SJSA1 (cell line): ENCODE measurements around the gene EML1. TPM values are rescaled to one million over a fixed set of nuclear protein-coding genes. Genes with fewer than 3 reads are reported as not detected.

ENCODE experiments used
- DNase-seq, 2 experiments: peaks; one replicate each; pipeline ENCODE4 v3.0.0-alpha.2; 2015 to 2020; ENCODE audit warnings: low spot score in 2 of 2, low read depth in 1 of 2
- H3K27ac ChIP-seq: fragments of 250-450 bp; sonication (Bioruptor Pico); 2 replicates; pipeline ENCODE4 v1.5.1; 2020; ENCODE audit warnings: mild to moderate bottlenecking, moderate library complexity
- H3K27me3 ChIP-seq: fragments of 250-450 bp; sonication (Bioruptor Pico); replicated peaks from 2 replicates; pipeline ENCODE4 v1.5.1; 2020; ENCODE audit warnings: mild to moderate bottlenecking, moderate library complexity
- H3K36me3 ChIP-seq: fragments of 250-450 bp; sonication (Bioruptor Pico); 2 replicates; pipeline ENCODE4 v1.5.1; 2020; ENCODE audit warnings: mild to moderate bottlenecking
- H3K4me1 ChIP-seq: fragments of 250-450 bp; sonication (Bioruptor Pico); replicated peaks from 2 replicates; pipeline ENCODE4 v1.6.1; 2021; ENCODE audit warnings: mild to moderate bottlenecking
- H3K4me3 ChIP-seq: fragments of 250-450 bp; sonication (Bioruptor Pico); 2 replicates; pipeline ENCODE4 v1.5.1; 2020; ENCODE audit warnings: mild to moderate bottlenecking
- H3K9me3 ChIP-seq: fragments of 250-450 bp; sonication (Bioruptor Pico); replicated peaks from 2 replicates; pipeline ENCODE4 v1.5.1; 2020; ENCODE audit warnings: mild to moderate bottlenecking
- total RNA-seq: library from RNA; depleted of rRNA; stranded (reverse); fragments of >200 nt; shearing (Covaris generic); gene quantifications from 2 replicates; pipeline ENCODE4 v1.2.3, GENCODE V29; 2014

Gene EML1
- total RNA-seq, 1 experiment from 2014 or later, result 86.7 TPM

GRCh38 chr14:99924379-99924778, 131.2 kb downstream of the EML1 start:
- no peaks in the 10 kb centered on the region for H3K4me1 ChIP-seq
- no peak for DNase-seq
- no peak overlapping the region for H3K4me3 ChIP-seq
- no peaks in the 10 kb centered on the region for H3K9me3 ChIP-seq
- no peaks in the 10 kb centered on the region for H3K27me3 ChIP-seq
- H3K36me3 ChIP-seq, result peaks cover 37% of the 10 kb centered on the region
- no peak overlapping the region for H3K27ac ChIP-seq

DNA sequence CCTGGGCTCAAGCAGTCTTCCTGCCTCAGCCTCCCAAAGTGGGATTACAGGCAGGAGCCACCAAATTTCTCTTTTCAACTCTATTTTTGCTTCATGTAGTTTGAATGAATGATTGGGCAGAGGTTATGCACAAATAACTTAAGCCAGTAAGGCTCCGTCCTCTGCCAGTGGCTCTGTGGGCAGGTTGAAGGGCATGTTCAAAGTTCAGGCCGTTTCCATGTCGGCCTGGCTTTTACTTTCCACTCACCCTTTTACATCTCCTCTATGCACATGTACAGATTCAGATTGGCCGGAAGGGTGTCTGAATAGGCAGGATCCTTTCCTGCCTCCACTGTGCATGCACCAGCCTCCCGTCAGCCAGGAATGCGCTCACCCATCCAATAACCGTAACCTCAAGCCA, 132.3 kb downstream of the EML1 start:
- Histone ChIP-seq H3K4me3 (no peak overlapping the region), H3K27ac (no peak overlapping the region), H3K27me3 (no peaks in the 10 kb centered on the region), H3K4me1 (no peaks in the 10 kb centered on the region), H3K9me3 (no peaks in the 10 kb centered on the region), H3K36me3 (peaks cover 35% of the 10 kb centered on the region)
- no peak for DNase-seq

DNA sequence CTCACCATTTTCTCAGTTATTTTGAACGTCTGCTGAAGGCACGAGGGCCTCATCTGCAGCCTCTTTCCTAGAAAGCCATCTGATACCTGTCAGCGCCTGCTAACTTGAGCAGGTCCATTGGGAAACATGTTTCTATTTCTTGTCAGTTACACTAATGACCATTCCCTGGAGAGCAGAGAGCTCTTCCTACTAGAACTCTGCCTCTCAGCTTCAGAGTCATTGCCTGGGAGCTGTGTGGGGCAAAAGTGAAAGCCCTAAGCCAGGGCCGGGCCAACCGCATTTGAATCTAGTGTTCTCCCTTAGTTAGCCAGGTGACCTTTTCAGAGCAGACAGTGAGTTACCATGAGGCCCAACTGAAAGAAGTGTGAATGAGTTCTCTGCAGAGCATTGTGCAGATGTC, 135.8 kb downstream of the EML1 start:
- no peaks in the 10 kb centered on the region for H3K4me1 ChIP-seq
- H3K27ac ChIP-seq, result no peak overlapping the region
- no peak for DNase-seq
- no peak overlapping the region for H3K4me3 ChIP-seq
- no peaks in the 10 kb centered on the region for H3K27me3 ChIP-seq
- H3K36me3 ChIP-seq, result peaks cover 18% of the 10 kb centered on the region
- H3K9me3 ChIP-seq, result no peaks in the 10 kb centered on the region

GRCh38 chr14:99929601-99930000, 136.4 kb downstream of the EML1 start:
- Histone ChIP-seq H3K36me3 (peaks cover 18% of the 10 kb centered on the region), H3K27ac (no peak overlapping the region), H3K4me3 (no peak overlapping the region), H3K9me3 (no peaks in the 10 kb centered on the region), H3K4me1 (no peaks in the 10 kb centered on the region), H3K27me3 (no peaks in the 10 kb centered on the region)
- no peak for DNase-seq

- Histone ChIP-seq H3K9me3 (no peaks in the 10 kb centered on the region), H3K4me3 (no peak overlapping the region), H3K27me3 (no peaks in the 10 kb centered on the region), H3K4me1 (no peaks in the 10 kb centered on the region), H3K36me3 (peaks cover 10% of the 10 kb centered on the region), H3K27ac (no peak overlapping the region)
- no peak for DNase-seq
Observed at GRCh38 chr14:99930420-99931274, 137.4 kb downstream of the EML1 start.

- H3K4me1 ChIP-seq, result no peaks in the 10 kb centered on the region
- H3K4me3 ChIP-seq, result no peak overlapping the region
- H3K36me3 ChIP-seq, result peaks cover 13% of the 10 kb centered on the region
- no peak for DNase-seq
- H3K27ac ChIP-seq, result no peak overlapping the region
- H3K27me3 ChIP-seq, result no peaks in the 10 kb centered on the region
- H3K9me3 ChIP-seq, result no peaks in the 10 kb centered on the region
Observed at GRCh38 chr14:99931308-99931707, 138.1 kb downstream of the EML1 start.

DNA sequence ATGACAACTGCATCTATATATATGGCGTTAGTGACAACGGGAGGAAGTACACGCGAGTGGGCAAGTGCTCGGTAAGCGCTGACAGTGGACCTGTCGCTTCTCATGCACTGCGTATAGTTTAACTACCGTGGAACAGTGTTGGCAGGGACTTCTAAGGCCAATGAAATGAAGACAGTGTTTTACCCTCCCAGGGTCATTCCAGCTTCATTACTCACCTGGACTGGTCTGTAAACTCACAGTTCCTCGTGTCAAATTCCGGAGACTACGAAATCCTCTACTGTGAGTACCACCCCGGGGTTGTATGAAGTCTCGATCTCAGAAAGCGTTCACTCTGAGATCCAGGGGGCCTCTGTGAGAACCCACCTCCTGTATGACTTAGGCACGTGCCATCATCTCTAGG, 142.8 kb downstream of the EML1 start:
- H3K4me1 ChIP-seq, result no peaks in the 10 kb centered on the region
- DNase-seq, result no peak

GRCh38 chr14:99936738-99937474, 143.7 kb downstream of the EML1 start:
- Histone ChIP-seq H3K4me1 (no peaks in the 10 kb centered on the region), H3K27ac (no peak overlapping the region), H3K27me3 (no peaks in the 10 kb centered on the region), H3K4me3 (no peak overlapping the region), H3K9me3 (no peaks in the 10 kb centered on the region), H3K36me3 (peaks cover 52% of the 10 kb centered on the region)
- no peak for DNase-seq

More for the DNA sequence above, 142.8 kb downstream of the EML1 start:
- Histone ChIP-seq H3K36me3 (peaks cover 44% of the 10 kb centered on the region), H3K27me3 (no peaks in the 10 kb centered on the region), H3K9me3 (no peaks in the 10 kb centered on the region), H3K27ac (no peak overlapping the region), H3K4me3 (no peak overlapping the region)

GRCh38 chr14:99937475-99938244, 144.4 kb downstream of the EML1 start:
- Histone ChIP-seq H3K27me3 (no peaks in the 10 kb centered on the region), H3K4me1 (no peaks in the 10 kb centered on the region), H3K4me3 (no peak overlapping the region), H3K27ac (no peak overlapping the region), H3K9me3 (no peaks in the 10 kb centered on the region), H3K36me3 (peaks cover 60% of the 10 kb centered on the region)
- no peak for DNase-seq

GRCh38 chr14:99938376-99938775, 145.2 kb downstream of the EML1 start:
- Histone ChIP-seq H3K36me3 (peaks cover 64% of the 10 kb centered on the region), H3K27me3 (no peaks in the 10 kb centered on the region), H3K9me3 (no peaks in the 10 kb centered on the region), H3K4me1 (no peaks in the 10 kb centered on the region), H3K4me3 (no peak overlapping the region), H3K27ac (no peak overlapping the region)
- DNase-seq, result no peak

DNA sequence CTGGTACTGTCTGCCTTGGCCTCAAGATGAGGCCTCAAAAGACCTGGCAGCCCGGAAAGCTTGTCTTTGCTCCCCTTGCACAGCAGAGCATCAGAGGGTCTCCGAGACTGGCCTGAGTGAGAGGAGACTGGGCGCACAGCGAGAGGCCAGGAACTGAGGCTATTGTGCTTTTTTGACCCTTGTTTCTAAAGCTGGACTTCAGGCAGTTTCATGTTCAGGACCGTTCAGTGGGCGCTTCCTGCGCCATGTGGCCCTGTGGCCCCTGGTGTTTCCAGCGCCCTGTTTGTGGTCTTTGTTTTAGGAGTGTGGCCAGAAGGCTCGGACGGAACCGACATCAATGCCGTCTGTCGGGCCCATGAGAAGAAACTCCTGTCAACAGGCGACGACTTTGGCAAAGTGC, 145.7 kb downstream of the EML1 start:
- H3K36me3 ChIP-seq, result peaks cover 61% of the 10 kb centered on the region
- no peaks in the 10 kb centered on the region for H3K4me1 ChIP-seq
- H3K27me3 ChIP-seq, result no peaks in the 10 kb centered on the region
- H3K9me3 ChIP-seq, result no peaks in the 10 kb centered on the region
- H3K27ac ChIP-seq, result no peak overlapping the region
- DNase-seq, result no peak
- H3K4me3 ChIP-seq, result no peak overlapping the region

- Histone ChIP-seq H3K9me3 (no peaks in the 10 kb centered on the region), H3K27me3 (no peaks in the 10 kb centered on the region), H3K4me1 (no peaks in the 10 kb centered on the region), H3K27ac (no peak overlapping the region), H3K36me3 (peaks cover 61% of the 10 kb centered on the region), H3K4me3 (no peak overlapping the region)
- no peak for DNase-seq
Observed at GRCh38 chr14:99939421-99939820, 146.2 kb downstream of the EML1 start.

DNA sequence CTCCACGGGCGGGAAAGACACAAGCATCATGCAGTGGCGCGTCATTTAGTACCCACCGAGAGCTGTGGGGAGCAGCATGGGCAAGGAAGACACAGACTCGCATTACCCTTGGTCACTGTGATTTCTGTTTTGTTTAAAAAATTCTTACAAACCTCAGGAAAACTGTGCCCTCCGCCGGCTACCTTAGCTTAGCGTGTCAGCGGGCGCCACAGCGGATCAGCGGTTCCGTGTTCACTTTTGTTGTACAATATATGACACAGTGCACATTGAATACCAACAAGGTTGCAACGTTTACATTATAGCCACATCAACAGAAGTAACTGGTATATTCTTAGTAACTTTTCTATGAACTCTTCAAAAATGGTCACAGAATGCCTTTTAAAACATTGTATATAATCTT, 146.9 kb downstream of the EML1 start:
- no peak overlapping the region for H3K4me3 ChIP-seq
- H3K36me3 ChIP-seq, result peaks cover 61% of the 10 kb centered on the region
- DNase-seq, result no peak

DNA sequence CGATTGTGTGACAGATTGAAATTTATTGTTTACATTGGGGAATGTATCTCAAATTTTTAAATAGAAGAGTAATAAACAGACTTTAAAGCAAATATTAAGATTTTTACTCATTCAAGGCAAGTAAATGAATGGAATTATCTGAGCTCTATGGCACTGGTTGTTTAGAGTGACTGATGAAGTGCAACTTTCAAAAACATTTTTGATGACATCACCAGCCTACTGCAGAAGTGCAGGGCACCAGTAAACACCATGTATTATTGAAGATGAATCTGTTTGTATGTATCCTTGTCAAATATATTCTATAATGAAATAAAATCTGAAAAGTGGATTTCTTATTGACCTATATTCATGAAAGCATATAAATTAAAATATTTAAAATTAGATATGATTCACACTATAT, 148.0 kb downstream of the EML1 start:
- Histone ChIP-seq H3K27ac (no peak overlapping the region), H3K4me3 (no peak overlapping the region), H3K27me3 (no peaks in the 10 kb centered on the region), H3K36me3 (peaks cover 58% of the 10 kb centered on the region), H3K4me1 (no peaks in the 10 kb centered on the region), H3K9me3 (no peaks in the 10 kb centered on the region)
- DNase-seq, result no peak

More for the DNA sequence above, 146.9 kb downstream of the EML1 start:
- Histone ChIP-seq H3K4me1 (no peaks in the 10 kb centered on the region), H3K27ac (no peak overlapping the region), H3K27me3 (no peaks in the 10 kb centered on the region), H3K9me3 (no peaks in the 10 kb centered on the region)
